Measurements from ENCODE around the gene CRACDL.
"Not testable (repeated sequence)": the region's sequence is repeated elsewhere in the genome, so short reads cannot be mapped to it uniquely, and the experiment has no call there.

The CRACDL gene

GRCh38 chr2:98776136-98776535 lies 159.9 kb downstream of the CRACDL start:
- no peak for DNase-seq (ENCODE audit: low spot score)

GRCh38 chr2:98775146-98775986 lies 160.7 kb downstream of the CRACDL start:
- DNase-seq (ENCODE audit: low spot score) = no peak

GRCh38 chr2:98773907-98774306 lies 162.1 kb downstream of the CRACDL start:
- DNase-seq (ENCODE audit: low spot score) = no peak

- DNase-seq (ENCODE audit: low spot score) = no peak
Measured at GRCh38 chr2:98773169-98773568, 162.9 kb downstream of the CRACDL start.

DNA sequence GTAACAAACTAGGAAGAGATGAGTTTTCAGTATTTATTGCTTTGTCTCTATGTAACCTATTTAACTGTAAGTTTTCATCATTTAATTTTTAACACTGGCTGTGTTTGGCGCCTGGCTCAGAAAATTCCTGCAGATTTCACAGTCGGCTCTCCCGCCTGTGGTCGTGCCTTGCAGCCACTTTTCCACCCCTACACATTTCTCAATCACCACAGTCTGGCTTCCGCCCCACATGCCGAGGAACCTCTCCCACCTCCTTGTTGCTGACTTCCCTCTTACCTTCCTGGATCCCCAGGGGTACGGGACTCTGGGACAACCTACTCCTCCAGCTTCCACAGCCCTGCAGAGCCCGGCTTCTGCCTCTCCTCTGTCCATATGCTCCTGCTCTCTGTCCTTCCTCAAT lies 163.5 kb downstream of the CRACDL start:
- no peak for DNase-seq (ENCODE audit: low spot score)

DNA sequence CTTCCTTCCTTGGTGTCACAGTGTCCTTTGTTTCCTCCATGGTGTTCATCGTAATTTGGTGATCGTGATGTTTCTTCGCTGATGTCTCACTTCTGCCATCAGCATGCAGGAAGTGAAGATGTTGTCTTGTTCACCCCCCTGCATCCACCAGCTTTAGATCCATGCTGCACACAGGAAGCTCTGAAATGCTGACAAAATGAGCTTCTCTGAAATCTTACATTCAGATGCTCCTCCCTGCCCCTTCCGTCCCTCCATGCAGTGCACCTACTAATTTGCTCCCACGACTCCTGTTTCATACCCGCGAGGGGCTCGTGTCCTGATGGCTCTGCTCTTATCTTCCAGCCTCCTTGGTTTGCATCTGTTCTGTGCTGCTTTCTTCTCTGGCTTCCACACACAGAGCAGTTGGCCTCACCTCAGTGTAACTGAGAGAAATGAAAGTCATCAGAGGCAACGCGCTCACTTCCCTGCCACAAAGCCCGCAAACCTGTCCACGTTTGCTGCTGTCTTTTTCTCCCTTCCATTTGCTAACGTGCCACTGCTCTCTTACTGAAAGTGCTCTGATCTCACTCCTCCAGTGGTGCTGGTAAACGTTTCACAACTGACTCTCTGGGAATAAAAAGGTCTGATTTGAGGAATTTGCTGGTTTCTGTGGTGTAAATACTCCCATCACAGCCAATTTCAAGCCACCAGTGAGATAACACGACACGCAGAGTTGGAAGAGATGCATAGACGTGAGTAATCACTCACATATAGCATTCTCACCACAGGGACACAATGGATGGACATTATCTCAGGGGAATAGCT lies 164.1 kb downstream of the CRACDL start:
- no peak for DNase-seq (ENCODE audit: low spot score)

DNA sequence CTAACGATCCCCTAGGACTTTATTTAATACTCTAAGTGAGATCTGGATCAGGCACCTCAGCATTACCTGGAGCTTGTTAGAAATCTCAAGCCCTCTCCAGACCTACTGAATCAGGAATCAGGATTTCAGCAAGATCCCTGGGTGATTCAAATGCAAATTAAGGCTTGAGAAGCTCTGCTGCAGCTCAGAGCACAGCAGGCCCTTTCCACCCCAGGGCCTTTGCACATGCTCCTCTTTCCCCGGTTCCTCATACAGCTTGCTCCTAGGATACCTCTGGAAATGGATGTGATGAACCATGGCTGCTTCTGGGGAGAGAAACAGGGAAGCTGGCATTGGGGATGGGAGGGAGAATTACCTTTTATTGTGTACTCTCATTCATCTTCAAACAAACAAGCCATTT lies 164.8 kb downstream of the CRACDL start:
- DNase-seq (ENCODE audit: low spot score) = no peak

- no peak for DNase-seq (ENCODE audit: low spot score)
Measured at GRCh38 chr2:98769784-98770183, 166.2 kb downstream of the CRACDL start.

DNA sequence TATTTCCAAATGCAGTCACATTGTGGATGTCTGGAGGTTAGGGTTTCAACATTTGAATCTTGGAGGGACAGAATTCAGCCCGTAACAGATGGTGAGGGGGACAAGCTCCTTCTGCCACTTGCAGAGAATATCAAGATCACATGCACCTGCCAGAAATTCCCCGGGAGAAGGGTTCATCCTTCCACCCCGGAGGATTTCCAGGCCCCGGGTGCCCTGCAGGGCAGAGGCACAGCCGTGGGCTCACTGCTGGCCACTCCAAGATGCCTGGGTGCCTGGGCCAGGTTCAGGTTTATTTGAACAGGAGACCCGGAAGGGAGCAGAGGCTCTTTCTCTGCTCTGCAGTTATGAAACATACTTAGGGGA lies 166.9 kb downstream of the CRACDL start:
- DNase-seq (ENCODE audit: low spot score) = no peak

GRCh38 chr2:98768384-98769113 lies 167.5 kb downstream of the CRACDL start:
- DNase-seq (ENCODE audit: low spot score) = no peak

GRCh38 chr2:98764499-98764898 lies 171.5 kb downstream of the CRACDL start:
- DNase-seq (ENCODE audit: low spot score) = no peak

DNA sequence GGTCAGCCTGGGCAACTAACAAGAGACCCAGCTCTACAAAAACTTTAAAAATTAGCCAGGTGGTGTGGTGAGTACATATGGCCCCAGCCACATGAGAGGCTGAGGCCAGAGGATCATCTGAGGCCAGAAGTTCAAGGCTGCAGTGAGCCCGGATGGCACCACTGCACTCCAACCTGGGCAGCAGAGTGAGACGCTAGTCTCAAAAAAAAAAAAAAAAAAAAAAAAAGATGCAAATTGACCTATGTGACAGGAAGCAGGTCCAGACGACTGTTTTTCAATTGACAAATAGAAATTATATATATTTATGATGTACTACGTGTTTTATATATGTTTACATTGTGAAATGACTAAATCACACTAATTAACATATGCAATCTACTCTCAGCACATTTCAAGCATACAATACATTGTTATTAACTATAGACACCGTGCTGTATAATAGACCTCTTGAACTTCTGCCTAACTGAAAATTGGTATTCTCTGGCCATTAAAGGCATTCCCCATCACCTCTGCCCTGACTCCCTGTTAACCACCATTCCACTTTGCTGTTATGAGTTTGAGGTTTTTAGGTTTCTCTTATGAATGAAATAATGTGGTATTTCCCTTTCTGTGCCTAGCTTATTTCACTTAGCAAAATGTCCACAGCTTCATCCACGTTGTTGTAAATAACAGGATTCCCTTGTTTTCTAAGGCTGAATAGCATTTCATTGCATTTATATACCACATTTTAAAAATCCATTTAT lies 172.6 kb downstream of the CRACDL start:
- no peak for DNase-seq (ENCODE audit: low spot score)

- DNase-seq (ENCODE audit: low spot score) = no peak
Measured at GRCh38 chr2:98761909-98762308, 174.1 kb downstream of the CRACDL start.

- DNase-seq (ENCODE audit: low spot score) = no peak
Measured at GRCh38 chr2:98761267-98761781, 174.7 kb downstream of the CRACDL start.

GRCh38 chr2:98759827-98760625 lies 176.0 kb downstream of the CRACDL start:
- DNase-seq (ENCODE audit: low spot score) = no peak

- no peak for DNase-seq (ENCODE audit: low spot score)
Measured at GRCh38 chr2:98759338-98759737, 176.7 kb downstream of the CRACDL start.

- no peak for DNase-seq (ENCODE audit: low spot score)
Measured at GRCh38 chr2:98757904-98758421, 178.1 kb downstream of the CRACDL start.

GRCh38 chr2:98753801-98754200 lies 182.2 kb downstream of the CRACDL start:
- DNase-seq (ENCODE audit: low spot score) = no peak

GRCh38 chr2:98752711-98753110 lies 183.3 kb downstream of the CRACDL start:
- not testable (repeated sequence) for DNase-seq (ENCODE audit: low spot score)

GRCh38 chr2:98751748-98752147 lies 184.3 kb downstream of the CRACDL start:
- DNase-seq (ENCODE audit: low spot score) = no peak
